ENCODE data around the gene HOXC13.

- TF ChIP-seq, protein P1, sequence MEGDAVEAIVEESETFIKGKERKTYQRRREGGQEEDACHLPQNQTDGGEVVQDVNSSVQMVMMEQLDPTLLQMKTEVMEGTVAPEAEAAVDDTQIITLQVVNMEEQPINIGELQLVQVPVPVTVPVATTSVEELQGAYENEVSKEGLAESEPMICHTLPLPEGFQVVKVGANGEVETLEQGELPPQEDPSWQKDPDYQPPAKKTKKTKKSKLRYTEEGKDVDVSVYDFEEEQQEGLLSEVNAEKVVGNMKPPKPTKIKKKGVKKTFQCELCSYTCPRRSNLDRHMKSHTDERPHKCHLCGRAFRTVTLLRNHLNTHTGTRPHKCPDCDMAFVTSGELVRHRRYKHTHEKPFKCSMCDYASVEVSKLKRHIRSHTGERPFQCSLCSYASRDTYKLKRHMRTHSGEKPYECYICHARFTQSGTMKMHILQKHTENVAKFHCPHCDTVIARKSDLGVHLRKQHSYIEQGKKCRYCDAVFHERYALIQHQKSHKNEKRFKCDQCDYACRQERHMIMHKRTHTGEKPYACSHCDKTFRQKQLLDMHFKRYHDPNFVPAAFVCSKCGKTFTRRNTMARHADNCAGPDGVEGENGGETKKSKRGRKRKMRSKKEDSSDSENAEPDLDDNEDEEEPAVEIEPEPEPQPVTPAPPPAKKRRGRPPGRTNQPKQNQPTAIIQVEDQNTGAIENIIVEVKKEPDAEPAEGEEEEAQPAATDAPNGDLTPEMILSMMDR (IDR thresholded peaks at IDR 0.05; ENCODE audit: poor library complexity): no peak
- TF ChIP-seq EZH2phosphoT487 (IDR thresholded peaks at IDR 0.05; ENCODE audit: low read depth, severe bottlenecking, unreplicated experiment): no peak
These were observed 29.8 kb downstream of the HOXC13 start for GRCh38 chr12:53968214-53969127.
